Upper lobe of left lung (tissue), 6 donors: ENCODE data around the gene GLIS1. TPM values are rescaled to one million over a fixed set of nuclear protein-coding genes. Genes with fewer than 3 reads are reported as not detected.
A peak's percentile ranks its signal among the peaks of the same experiment; 100 is the strongest.

Experiments
- ATAC-seq, 2 donors: fragments of 200-7000 bp; cut with Tn5 transposase; one replicate each; pipeline ENCODE4 v1.9.1; 2022; ENCODE audit warnings: mild to moderate bottlenecking in 2 of 2, moderate library complexity in 2 of 2; ENCODE audit not compliant: low FRiP score in 2 of 2
- DNase-seq, 2 donors: peaks; one replicate each; pipeline ENCODE4 v3.0.0-alpha.2; 2019 to 2020
- H3K27ac ChIP-seq, 4 donors: fragments of 200-600 bp; sonication (generic); one replicate each; pipeline ENCODE4 v1.5.1; 2016 to 2019
- H3K27me3 ChIP-seq, 4 donors: fragments of 200-600 bp; sonication (generic); one replicate each; pipeline ENCODE4 v1.5.1; 2017 to 2019
- H3K36me3 ChIP-seq, 4 donors: fragments of 200-600 bp; sonication (generic); one replicate each; pipeline ENCODE4 v1.5.1; 2016 to 2019
- H3K4me1 ChIP-seq, 4 donors: fragments of 200-600 bp; sonication (generic); one replicate each; pipeline ENCODE4 v1.5.1; 2018 to 2019
- H3K4me3 ChIP-seq, 4 donors: fragments of 200-600 bp; sonication (generic); one replicate each; pipeline ENCODE4 v1.5.1; 2017 to 2019; ENCODE audit warnings: mild to moderate bottlenecking in 2 of 4, moderate library complexity in 1 of 4
- H3K9me3 ChIP-seq, 4 donors: fragments of 200-600 bp; sonication (generic); one replicate each; pipeline ENCODE4 v1.5.1; 2018 to 2019
- CTCF ChIP-seq, 6 experiments: fragments of 450-650 bp in 4 of 6; fragments of 200-600 bp in 2 of 6; sonication (generic) in 2 of 6; IDR thresholded peaks; one replicate each; pipeline ENCODE4 v1.5.1; 2016 to 2019; ENCODE audit warnings: antibody characterized with exemption in 6 of 6
- EP300 ChIP-seq, 4 donors: sonication (generic); formaldehyde crosslinking; IDR thresholded peaks; one replicate each; pipeline ENCODE4 v1.5.1; 2017; ENCODE audit warnings: antibody characterized with exemption in 4 of 4, control low read depth in 2 of 4
- POLR2A ChIP-seq, 4 donors: fragments of 450-650 bp; IDR thresholded peaks; one replicate each; pipeline ENCODE4 v1.5.1; 2016 to 2017; ENCODE audit warnings: antibody characterized with exemption in 4 of 4, mild to moderate bottlenecking in 2 of 4
- POLR2AphosphoS5 ChIP-seq, 2 donors: sonication (generic); formaldehyde crosslinking; IDR thresholded peaks; one replicate each; pipeline ENCODE4 v1.5.1; 2017; ENCODE audit warnings: antibody characterized with exemption in 2 of 2
- WGBS, 2 donors: methylation state at CpG; one replicate each; pipeline ENCODE4 v1.1.5; 2017 to 2018; 5-methylcytosine and 5-hydroxymethylcytosine counted together
- total RNA-seq, 6 donors: library from RNA; depleted of rRNA in 4 of 6; stranded (reverse); fragments of >200 nt in 4 of 6; gene quantifications; one replicate each; pipeline versions ENCODE4 v1.1.0 to v1.2.1, GENCODE V29; 2016 to 2021
- donor health status: DM: no; HTN: no; CAD: no; lungs with moderate emphysema.
- donor health status: DM: no; HTN: yes; CAD: no; lungs with severe emphysema.

The GLIS1 gene
- total RNA-seq, 6 donors from 2014 or later, result 0.26 to 1.0 TPM; not detected in 4

- 75 to 78% methylated on average over 4 of the region's 4 CpGs for WGBS, 2 donors
- Histone ChIP-seq H3K4me3 (no peak overlapping the region), H3K36me3 (no peaks in the 10 kb centered on the region), H3K27ac (no peak overlapping the region), H3K4me1 (peaks cover 0 to 4% (median 2%) of the 10 kb centered on the region in 4 donors), H3K9me3 (no peaks in the 10 kb centered on the region), H3K27me3 (no peaks in the 10 kb centered on the region)
- DNase-seq, result no peak
- TF ChIP-seq POLR2AphosphoS5 (IDR thresholded peaks at IDR 0.05), result no peak
- TF ChIP-seq POLR2A (IDR thresholded peaks at IDR 0.05), result no peak
- TF ChIP-seq EP300 (IDR thresholded peaks at IDR 0.05), result no peak
- no peak for TF ChIP-seq CTCF (IDR thresholded peaks at IDR 0.05)
- ATAC-seq, result no peak
Measured at GRCh38 chr1:53587252-53587988, 151.5 kb downstream of the GLIS1 start.

GRCh38 chr1:53586765-53587164 lies 152.2 kb downstream of the GLIS1 start:
- no peak for ATAC-seq
- H3K36me3 ChIP-seq, result no peaks in the 10 kb centered on the region
- H3K27ac ChIP-seq, result no peak overlapping the region
- H3K4me1 ChIP-seq, result no peaks in the 10 kb centered on the region
- no peak for DNase-seq
- H3K4me3 ChIP-seq, result no peak overlapping the region
- H3K9me3 ChIP-seq, result no peaks in the 10 kb centered on the region
- H3K27me3 ChIP-seq, result no peaks in the 10 kb centered on the region
- no peak for TF ChIP-seq CTCF (IDR thresholded peaks at IDR 0.05)
- TF ChIP-seq POLR2A (IDR thresholded peaks at IDR 0.05), result no peak
- TF ChIP-seq POLR2AphosphoS5 (IDR thresholded peaks at IDR 0.05), result no peak
- TF ChIP-seq EP300 (IDR thresholded peaks at IDR 0.05), result no peak
- 81 to 97% methylated on average over 2 of the region's 2 CpGs for WGBS, 2 donors

- H3K4me3 ChIP-seq, result no peak overlapping the region
- H3K4me1 ChIP-seq, result no peaks in the 10 kb centered on the region
- no peaks in the 10 kb centered on the region for H3K9me3 ChIP-seq
- no peak for DNase-seq
- TF ChIP-seq EP300 (IDR thresholded peaks at IDR 0.05) (no peak), POLR2A (IDR thresholded peaks at IDR 0.05) (no peak), POLR2AphosphoS5 (IDR thresholded peaks at IDR 0.05) (no peak), CTCF (IDR thresholded peaks at IDR 0.05) (no peak)
- H3K36me3 ChIP-seq, result no peaks in the 10 kb centered on the region
- WGBS, 2 donors, result 73 to 81% methylated on average over 1 of the region's 1 CpG
- H3K27me3 ChIP-seq, result no peaks in the 10 kb centered on the region
- ATAC-seq, result no peak
- no peak overlapping the region for H3K27ac ChIP-seq
Measured at GRCh38 chr1:53585565-53585964, 153.4 kb downstream of the GLIS1 start.

GRCh38 chr1:53585129-53585528 lies 153.8 kb downstream of the GLIS1 start:
- Histone ChIP-seq H3K27ac (no peak overlapping the region), H3K27me3 (no peaks in the 10 kb centered on the region), H3K4me3 (no peak overlapping the region), H3K36me3 (no peaks in the 10 kb centered on the region), H3K4me1 (no peaks in the 10 kb centered on the region), H3K9me3 (no peaks in the 10 kb centered on the region)
- ATAC-seq (no peak), DNase-seq (peak in 1 of 2 donors; percentile 20)
- WGBS, 2 donors, result 31 to 44% methylated on average over 5 of the region's 5 CpGs
- TF ChIP-seq POLR2AphosphoS5 (IDR thresholded peaks at IDR 0.05) (no peak), EP300 (IDR thresholded peaks at IDR 0.05) (no peak), CTCF (IDR thresholded peaks at IDR 0.05) (no peak), POLR2A (IDR thresholded peaks at IDR 0.05) (no peak)

- Histone ChIP-seq H3K4me1 (no peaks in the 10 kb centered on the region), H3K36me3 (no peaks in the 10 kb centered on the region), H3K27ac (no peak overlapping the region), H3K27me3 (no peaks in the 10 kb centered on the region), H3K9me3 (no peaks in the 10 kb centered on the region), H3K4me3 (no peak overlapping the region)
- WGBS, 2 donors, result 63 to 66% methylated on average over 2 of the region's 2 CpGs
- DNase-seq (no peak), ATAC-seq (no peak)
- TF ChIP-seq POLR2A (IDR thresholded peaks at IDR 0.05), result no peak
- no peak for TF ChIP-seq CTCF (IDR thresholded peaks at IDR 0.05)
- no peak for TF ChIP-seq EP300 (IDR thresholded peaks at IDR 0.05)
- TF ChIP-seq POLR2AphosphoS5 (IDR thresholded peaks at IDR 0.05), result no peak
Measured at GRCh38 chr1:53584777-53585107, 154.2 kb downstream of the GLIS1 start.
